ENCODE results near the gene TCN2. TPM values are rescaled to one million over a fixed set of nuclear protein-coding genes. Genes with fewer than 3 reads are reported as not detected.
A peak's percentile ranks its signal among the peaks of the same experiment; 100 is the strongest.

Gene TCN2
- total and polyA plus RNA-seq, 9 of the 15 experiments (the other 6 are each of a cell fraction or from before 2014, with no cell fraction given) = 0.88 to 5.4 (median 1.7) TPM

GRCh38 chr22:30591588-30592359 lies 15.2 kb upstream of the TCN2 start, which contains the start of gene PES1 (continued):
- no peak for TF ChIP-seq KAT7 (CRISPR knock-in tag; IDR thresholded peaks at IDR 0.05; ENCODE audit: borderline replicate concordance)
- TF ChIP-seq, protein P1, sequence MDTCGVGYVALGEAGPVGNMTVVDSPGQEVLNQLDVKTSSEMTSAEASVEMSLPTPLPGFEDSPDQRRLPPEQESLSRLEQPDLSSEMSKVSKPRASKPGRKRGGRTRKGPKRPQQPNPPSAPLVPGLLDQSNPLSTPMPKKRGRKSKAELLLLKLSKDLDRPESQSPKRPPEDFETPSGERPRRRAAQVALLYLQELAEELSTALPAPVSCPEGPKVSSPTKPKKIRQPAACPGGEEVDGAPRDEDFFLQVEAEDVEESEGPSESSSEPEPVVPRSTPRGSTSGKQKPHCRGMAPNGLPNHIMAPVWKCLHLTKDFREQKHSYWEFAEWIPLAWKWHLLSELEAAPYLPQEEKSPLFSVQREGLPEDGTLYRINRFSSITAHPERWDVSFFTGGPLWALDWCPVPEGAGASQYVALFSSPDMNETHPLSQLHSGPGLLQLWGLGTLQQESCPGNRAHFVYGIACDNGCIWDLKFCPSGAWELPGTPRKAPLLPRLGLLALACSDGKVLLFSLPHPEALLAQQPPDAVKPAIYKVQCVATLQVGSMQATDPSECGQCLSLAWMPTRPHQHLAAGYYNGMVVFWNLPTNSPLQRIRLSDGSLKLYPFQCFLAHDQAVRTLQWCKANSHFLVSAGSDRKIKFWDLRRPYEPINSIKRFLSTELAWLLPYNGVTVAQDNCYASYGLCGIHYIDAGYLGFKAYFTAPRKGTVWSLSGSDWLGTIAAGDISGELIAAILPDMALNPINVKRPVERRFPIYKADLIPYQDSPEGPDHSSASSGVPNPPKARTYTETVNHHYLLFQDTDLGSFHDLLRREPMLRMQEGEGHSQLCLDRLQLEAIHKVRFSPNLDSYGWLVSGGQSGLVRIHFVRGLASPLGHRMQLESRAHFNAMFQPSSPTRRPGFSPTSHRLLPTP (IDR thresholded peaks at IDR 0.05; ENCODE audit: borderline replicate concordance, extremely low read depth, insufficient read length) = no peak
- TF ChIP-seq NR2F6 (CRISPR knock-in tag; IDR thresholded peaks at IDR 0.05) = no peak
- TF ChIP-seq NRF1 (conservative IDR thresholded peaks at IDR 0.05 in 1 of 2, IDR thresholded peaks at IDR 0.05 in 1 of 2) = peak; percentile 80 to 83
- no peak for TF ChIP-seq LARP7 (IDR thresholded peaks at IDR 0.05)
- TF ChIP-seq RUNX1 (IDR thresholded peaks at IDR 0.05; ENCODE audit: low read depth) = no peak
- no peak for TF ChIP-seq MTF1 (CRISPR knock-in tag; IDR thresholded peaks at IDR 0.05; ENCODE audit: borderline replicate concordance)
- no peak for TF ChIP-seq ZNF695 (CRISPR knock-in tag; IDR thresholded peaks at IDR 0.05)
- TF ChIP-seq, protein P2, sequence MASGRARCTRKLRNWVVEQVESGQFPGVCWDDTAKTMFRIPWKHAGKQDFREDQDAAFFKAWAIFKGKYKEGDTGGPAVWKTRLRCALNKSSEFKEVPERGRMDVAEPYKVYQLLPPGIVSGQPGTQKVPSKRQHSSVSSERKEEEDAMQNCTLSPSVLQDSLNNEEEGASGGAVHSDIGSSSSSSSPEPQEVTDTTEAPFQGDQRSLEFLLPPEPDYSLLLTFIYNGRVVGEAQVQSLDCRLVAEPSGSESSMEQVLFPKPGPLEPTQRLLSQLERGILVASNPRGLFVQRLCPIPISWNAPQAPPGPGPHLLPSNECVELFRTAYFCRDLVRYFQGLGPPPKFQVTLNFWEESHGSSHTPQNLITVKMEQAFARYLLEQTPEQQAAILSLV (tag; IDR thresholded peaks at IDR 0.05) = no peak
- TF ChIP-seq ZNF778 (CRISPR knock-in tag; IDR thresholded peaks at IDR 0.05) = no peak
- peak; percentile 71 to 96 for TF ChIP-seq AFF1 (IDR thresholded peaks at IDR 0.05; ENCODE audit: low read depth in 1 of 2, partially characterized antibody in 2 of 2)
- no peak for TF ChIP-seq PHB (CRISPR knock-in tag; IDR thresholded peaks at IDR 0.05)
- TF ChIP-seq ZNF75A (CRISPR knock-in tag; IDR thresholded peaks at IDR 0.05) = no peak
- peak; percentile 87 for TF ChIP-seq SAP30 (IDR thresholded peaks at IDR 0.05; ENCODE audit: borderline replicate concordance, insufficient read depth, low read depth, low read length, poor library complexity, severe bottlenecking)
- TF ChIP-seq ETV1 (tag; conservative IDR thresholded peaks at IDR 0.05; ENCODE audit: low read depth) = peak; percentile 48
- TF ChIP-seq SMAD4 (CRISPR knock-in tag; conservative IDR thresholded peaks at IDR 0.05) = no peak
- no peak for TF ChIP-seq NCOA6 (IDR thresholded peaks at IDR 0.05)
- TF ChIP-seq ZNF23 (CRISPR knock-in tag; IDR thresholded peaks at IDR 0.05) = no peak
- TF ChIP-seq ZNF384 (IDR thresholded peaks at IDR 0.05; ENCODE audit: low read depth, low read length) = no peak

Data from K562 (cell line).